ENCODE data around the gene HK1. TPM values are rescaled to one million over a fixed set of nuclear protein-coding genes. Genes with fewer than 3 reads are reported as not detected.

HK1 gene
- total and polyA plus RNA-seq, 11 donors, result 83.0 to 310 (median 227) TPM

- intact Hi-C loops (cut with DNase I), result loop anchor here in 8 of 10 donors (2.0 to 10.0 kb wide), 5 partner anchors 79 to 214 kb away; partner anchors contain the start of gene FAM241B (in 3 of the 8)
- no peak overlapping the region for H3K4me3 ChIP-seq
- H3K9me3 ChIP-seq, result no peaks in the 10 kb centered on the region
- H3K27ac ChIP-seq, result no peak overlapping the region
- H3K36me3 ChIP-seq, result no peaks in the 10 kb centered on the region
- ATAC-seq (no peak), DNase-seq (no peak)
- TF ChIP-seq CTCF (IDR thresholded peaks at IDR 0.05) (no peak), POLR2A (IDR thresholded peaks at IDR 0.05) (no peak)
- peaks cover 0 to 10% (median 0%) of the 10 kb centered on the region in 12 donors for H3K4me1 ChIP-seq
- WGBS, 4 donors, result 71 to 84% (median 78%) methylated on average over 8 of the region's 8 CpGs
- H3K27me3 ChIP-seq, result no peaks in the 10 kb centered on the region
These were observed 149.9 kb downstream of the HK1 start for GRCh38 chr10:69428165-69428564.

GRCh38 chr10:69434169-69434568, 155.9 kb downstream of the HK1 start:
- Histone ChIP-seq H3K27ac (no peak overlapping the region), H3K36me3 (no peaks in the 10 kb centered on the region), H3K9me3 (no peaks in the 10 kb centered on the region), H3K27me3 (no peaks in the 10 kb centered on the region), H3K4me1 (peaks cover 0 to 15% (median 8%) of the 10 kb centered on the region in 12 donors), H3K4me3 (no peak overlapping the region)
- intact Hi-C loops (cut with DNase I), result no loop called here
- ATAC-seq (no peak), DNase-seq (no peak)
- no peak for TF ChIP-seq POLR2A (IDR thresholded peaks at IDR 0.05)
- no peak for TF ChIP-seq CTCF (IDR thresholded peaks at IDR 0.05)
- WGBS, 4 donors, result 70 to 84% (median 78%) methylated on average over 2 of the region's 2 CpGs

- no peak for DNase-seq
- TF ChIP-seq CTCF (IDR thresholded peaks at IDR 0.05) (no peak), POLR2A (IDR thresholded peaks at IDR 0.05) (no peak)
- WGBS, 4 donors, result 96 to 98% (median 98%) methylated on average over 10 to 11 of the region's 11 CpGs
- no peaks in the 10 kb centered on the region for H3K27me3 ChIP-seq
- intact Hi-C loops (cut with DNase I), result loop anchor here in 1 of 10 donors (5.0 kb wide), 1 partner anchor 67 kb away; no protein-coding TSS in a partner anchor
- no peak overlapping the region for H3K4me3 ChIP-seq
- H3K4me1 ChIP-seq, result peaks cover 0 to 21% (median 14%) of the 10 kb centered on the region in 12 donors
- H3K27ac ChIP-seq, result no peak overlapping the region
- H3K36me3 ChIP-seq, result no peaks in the 10 kb centered on the region
- no peaks in the 10 kb centered on the region for H3K9me3 ChIP-seq
- no peak for ATAC-seq
These were observed 156.6 kb downstream of the HK1 start for GRCh38 chr10:69434926-69435325.

- Histone ChIP-seq H3K36me3 (no peaks in the 10 kb centered on the region), H3K4me1 (peaks cover 0 to 21% (median 14%) of the 10 kb centered on the region in 12 donors), H3K27me3 (no peaks in the 10 kb centered on the region), H3K27ac (no peak overlapping the region), H3K9me3 (no peaks in the 10 kb centered on the region), H3K4me3 (no peak overlapping the region)
- WGBS, 4 donors, result 93 to 97% (median 95%) methylated on average over 12 to 14 of the region's 14 CpGs
- no peak for TF ChIP-seq CTCF (IDR thresholded peaks at IDR 0.05)
- TF ChIP-seq POLR2A (IDR thresholded peaks at IDR 0.05), result no peak
- ATAC-seq, result no peak
- intact Hi-C loops (cut with DNase I), result loop anchor here in 1 of 10 donors (5.0 kb wide), 1 partner anchor 66 kb away; no protein-coding TSS in a partner anchor
- no peak for DNase-seq
These were observed 157.7 kb downstream of the HK1 start for GRCh38 chr10:69435966-69436520.
